ENCODE data around the gene STH.

Gene STH

DNA sequence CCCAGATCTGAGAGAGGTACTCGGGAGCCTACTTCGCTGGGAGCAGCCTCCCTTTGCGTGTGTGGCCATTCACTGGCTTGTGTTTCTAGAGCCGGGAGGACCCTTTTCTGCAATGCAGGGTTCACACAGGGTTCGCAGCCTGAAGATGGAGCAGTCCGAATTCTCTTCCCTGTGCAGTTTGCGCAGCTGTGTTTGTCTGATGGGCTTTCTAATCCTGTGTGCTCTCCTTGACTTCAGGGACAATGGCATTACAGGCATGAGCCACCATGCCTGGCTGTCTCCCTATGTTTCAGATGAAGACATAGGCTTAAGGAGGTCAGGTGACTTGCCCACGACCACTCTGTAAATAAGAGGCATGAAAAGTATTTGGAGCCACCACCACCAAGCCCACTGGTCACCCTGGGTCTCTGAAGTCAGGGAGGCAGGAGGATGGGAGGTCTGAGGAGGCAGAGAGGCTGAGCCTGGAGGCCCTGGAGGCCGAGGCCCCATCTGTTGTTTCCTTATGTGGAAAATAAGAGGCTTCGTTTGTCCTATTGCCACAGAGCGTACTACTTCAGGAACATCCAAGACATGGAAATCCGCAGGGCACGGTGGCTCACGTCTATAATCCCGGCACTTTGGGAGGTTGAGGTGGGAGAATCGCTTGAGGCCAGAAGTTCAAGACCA is 5.0 kb upstream of the STH start:
- Histone ChIP-seq H3K4me1 (ENCODE audit: control insufficient read depth, insufficient read depth, low read length) (no peaks in the 10 kb centered on the region), H3K4me3 (ENCODE audit: low read depth, low read length) (no peak overlapping the region), H3K27ac (ENCODE audit: extremely low read depth, low read depth, low read length) (no peak overlapping the region), H3K36me3 (ENCODE audit: control insufficient read depth in 2 of 2, insufficient read depth in 1 of 2, low read length in 2 of 2) (no peaks in the 10 kb centered on the region), H3K9me3 (ENCODE audit: control insufficient read depth, insufficient read depth, low read depth, low read length) (no peaks in the 10 kb centered on the region)
- POLR2A ChIA-PET = no interaction called here
- CTCF ChIA-PET = no interaction called here
- no peak for TF ChIP-seq MYNN (tag by site-specific recombination; IDR thresholded peaks at IDR 0.05; ENCODE audit: borderline replicate concordance)
- TF ChIP-seq KLF8 (tag by site-specific recombination; IDR thresholded peaks at IDR 0.05) = no peak
- no peak for TF ChIP-seq ZNF580 (tag by site-specific recombination; IDR thresholded peaks at IDR 0.05)
- TF ChIP-seq ZBTB26 (tag by site-specific recombination; optimal IDR thresholded peaks at IDR 0.05) = no peak
- no peak for TF ChIP-seq ZNF792 (tag by site-specific recombination; IDR thresholded peaks at IDR 0.05)
- TF ChIP-seq SALL2 (tag by site-specific recombination; IDR thresholded peaks at IDR 0.05; ENCODE audit: borderline replicate concordance) = no peak
- TF ChIP-seq ZEB2 (tag by site-specific recombination; IDR thresholded peaks at IDR 0.05) = no peak
- no peak for TF ChIP-seq ZNF302 (tag by site-specific recombination; IDR thresholded peaks at IDR 0.05; ENCODE audit: low read depth)
- TF ChIP-seq, protein P1, sequence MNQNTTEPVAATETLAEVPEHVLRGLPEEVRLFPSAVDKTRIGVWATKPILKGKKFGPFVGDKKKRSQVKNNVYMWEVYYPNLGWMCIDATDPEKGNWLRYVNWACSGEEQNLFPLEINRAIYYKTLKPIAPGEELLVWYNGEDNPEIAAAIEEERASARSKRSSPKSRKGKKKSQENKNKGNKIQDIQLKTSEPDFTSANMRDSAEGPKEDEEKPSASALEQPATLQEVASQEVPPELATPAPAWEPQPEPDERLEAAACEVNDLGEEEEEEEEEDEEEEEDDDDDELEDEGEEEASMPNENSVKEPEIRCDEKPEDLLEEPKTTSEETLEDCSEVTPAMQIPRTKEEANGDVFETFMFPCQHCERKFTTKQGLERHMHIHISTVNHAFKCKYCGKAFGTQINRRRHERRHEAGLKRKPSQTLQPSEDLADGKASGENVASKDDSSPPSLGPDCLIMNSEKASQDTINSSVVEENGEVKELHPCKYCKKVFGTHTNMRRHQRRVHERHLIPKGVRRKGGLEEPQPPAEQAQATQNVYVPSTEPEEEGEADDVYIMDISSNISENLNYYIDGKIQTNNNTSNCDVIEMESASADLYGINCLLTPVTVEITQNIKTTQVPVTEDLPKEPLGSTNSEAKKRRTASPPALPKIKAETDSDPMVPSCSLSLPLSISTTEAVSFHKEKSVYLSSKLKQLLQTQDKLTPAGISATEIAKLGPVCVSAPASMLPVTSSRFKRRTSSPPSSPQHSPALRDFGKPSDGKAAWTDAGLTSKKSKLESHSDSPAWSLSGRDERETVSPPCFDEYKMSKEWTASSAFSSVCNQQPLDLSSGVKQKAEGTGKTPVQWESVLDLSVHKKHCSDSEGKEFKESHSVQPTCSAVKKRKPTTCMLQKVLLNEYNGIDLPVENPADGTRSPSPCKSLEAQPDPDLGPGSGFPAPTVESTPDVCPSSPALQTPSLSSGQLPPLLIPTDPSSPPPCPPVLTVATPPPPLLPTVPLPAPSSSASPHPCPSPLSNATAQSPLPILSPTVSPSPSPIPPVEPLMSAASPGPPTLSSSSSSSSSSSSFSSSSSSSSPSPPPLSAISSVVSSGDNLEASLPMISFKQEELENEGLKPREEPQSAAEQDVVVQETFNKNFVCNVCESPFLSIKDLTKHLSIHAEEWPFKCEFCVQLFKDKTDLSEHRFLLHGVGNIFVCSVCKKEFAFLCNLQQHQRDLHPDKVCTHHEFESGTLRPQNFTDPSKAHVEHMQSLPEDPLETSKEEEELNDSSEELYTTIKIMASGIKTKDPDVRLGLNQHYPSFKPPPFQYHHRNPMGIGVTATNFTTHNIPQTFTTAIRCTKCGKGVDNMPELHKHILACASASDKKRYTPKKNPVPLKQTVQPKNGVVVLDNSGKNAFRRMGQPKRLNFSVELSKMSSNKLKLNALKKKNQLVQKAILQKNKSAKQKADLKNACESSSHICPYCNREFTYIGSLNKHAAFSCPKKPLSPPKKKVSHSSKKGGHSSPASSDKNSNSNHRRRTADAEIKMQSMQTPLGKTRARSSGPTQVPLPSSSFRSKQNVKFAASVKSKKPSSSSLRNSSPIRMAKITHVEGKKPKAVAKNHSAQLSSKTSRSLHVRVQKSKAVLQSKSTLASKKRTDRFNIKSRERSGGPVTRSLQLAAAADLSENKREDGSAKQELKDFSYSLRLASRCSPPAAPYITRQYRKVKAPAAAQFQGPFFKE (tag by site-specific recombination; IDR thresholded peaks at IDR 0.05; ENCODE audit: borderline replicate concordance) = no peak
- TF ChIP-seq ZBTB44 (tag by site-specific recombination; IDR thresholded peaks at IDR 0.05) = no peak
- no peak for TF ChIP-seq ZNF274 (IDR thresholded peaks at IDR 0.05; ENCODE audit: low read length)
- no peak for TF ChIP-seq ZNF274 (tag by site-specific recombination; IDR thresholded peaks at IDR 0.05; ENCODE audit: borderline replicate concordance)
- no peak for TF ChIP-seq ZSCAN30 (tag by site-specific recombination; IDR thresholded peaks at IDR 0.05)
- TF ChIP-seq ZNF571 (tag by site-specific recombination; IDR thresholded peaks at IDR 0.05) = no peak
- no peak for TF ChIP-seq ZNF514 (tag by site-specific recombination; IDR thresholded peaks at IDR 0.05)
- TF ChIP-seq, protein P2, sequence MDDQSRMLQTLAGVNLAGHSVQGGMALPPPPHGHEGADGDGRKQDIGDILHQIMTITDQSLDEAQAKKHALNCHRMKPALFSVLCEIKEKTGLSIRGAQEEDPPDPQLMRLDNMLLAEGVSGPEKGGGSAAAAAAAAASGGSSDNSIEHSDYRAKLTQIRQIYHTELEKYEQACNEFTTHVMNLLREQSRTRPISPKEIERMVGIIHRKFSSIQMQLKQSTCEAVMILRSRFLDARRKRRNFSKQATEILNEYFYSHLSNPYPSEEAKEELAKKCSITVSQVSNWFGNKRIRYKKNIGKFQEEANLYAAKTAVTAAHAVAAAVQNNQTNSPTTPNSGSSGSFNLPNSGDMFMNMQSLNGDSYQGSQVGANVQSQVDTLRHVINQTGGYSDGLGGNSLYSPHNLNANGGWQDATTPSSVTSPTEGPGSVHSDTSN (CRISPR knock-in tag; IDR thresholded peaks at IDR 0.05) = no peak
- no peak for TF ChIP-seq RBAK (tag by site-specific recombination; IDR thresholded peaks at IDR 0.05)

Data from HEK293 (cell line).